Stimulated activated CD8-positive, alpha-beta memory T cell treated with anti-CD3 and anti-CD28 coated beads, Interleukin-7, amount 100 ng/mL, for 4 hours (primary cell): ENCODE data around the gene MRAP.
"Not testable (repeated sequence)": the region's sequence is repeated elsewhere in the genome, so short reads cannot be mapped to it uniquely, and the experiment has no call there.

Experiments used
- DNase-seq, 2 donors: peaks; one replicate each; pipeline ENCODE4 v3.0.0-alpha.2; 2020; ENCODE audit warnings: low read depth in 2 of 2

MRAP gene

DNA sequence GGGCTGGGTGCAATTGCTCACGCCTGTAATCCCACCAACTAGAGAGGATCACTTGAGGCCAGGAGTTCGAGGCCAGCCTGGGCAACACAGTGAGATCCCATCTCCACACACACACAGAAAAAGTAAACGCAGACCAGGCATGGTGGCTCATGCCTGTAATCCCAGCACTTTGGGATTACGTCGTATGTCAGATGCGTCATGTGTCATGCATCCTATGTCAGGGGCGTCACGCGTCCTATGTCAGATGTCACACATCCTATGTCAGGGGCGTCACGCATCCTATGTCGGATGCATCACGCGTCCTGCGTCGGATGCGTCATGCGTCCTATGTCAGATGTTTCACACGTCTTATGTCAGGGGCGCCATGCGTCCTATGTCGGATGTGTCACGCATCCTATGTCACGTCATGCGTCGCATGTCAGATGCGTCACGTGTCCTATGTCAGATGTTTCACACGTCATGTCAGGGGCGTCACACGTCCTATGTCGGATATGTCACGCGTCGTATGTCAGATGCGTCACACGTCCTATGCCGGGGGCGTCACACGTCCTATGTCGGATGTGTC lies 1.5 kb downstream of the MRAP start:
- DNase-seq: no peak

- no peak for DNase-seq
Measured at GRCh38 chr21:32301596-32301995, 2.9 kb downstream of the MRAP start.

GRCh38 chr21:32302560-32302959 lies 3.9 kb downstream of the MRAP start:
- no peak for DNase-seq

DNA sequence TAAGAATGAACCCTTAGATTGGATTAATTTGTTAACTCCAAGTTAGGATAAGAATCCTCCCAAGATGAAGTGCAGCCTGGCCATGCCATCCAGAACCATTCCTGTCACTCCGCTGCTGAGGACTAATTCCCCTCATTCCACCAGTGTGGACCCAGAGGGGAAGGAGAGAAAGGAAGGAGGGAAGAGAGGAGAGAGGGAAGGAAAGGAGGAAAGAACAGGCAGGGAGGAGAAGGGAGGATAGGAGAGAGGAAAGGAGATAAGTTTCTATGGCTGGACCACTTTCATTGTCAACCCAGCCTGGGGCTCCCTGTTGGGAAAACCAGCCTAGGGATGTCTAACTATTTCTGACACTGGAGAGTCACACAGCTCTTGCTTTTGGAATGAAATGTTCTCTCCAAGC lies 4.7 kb downstream of the MRAP start:
- DNase-seq: no peak

DNA sequence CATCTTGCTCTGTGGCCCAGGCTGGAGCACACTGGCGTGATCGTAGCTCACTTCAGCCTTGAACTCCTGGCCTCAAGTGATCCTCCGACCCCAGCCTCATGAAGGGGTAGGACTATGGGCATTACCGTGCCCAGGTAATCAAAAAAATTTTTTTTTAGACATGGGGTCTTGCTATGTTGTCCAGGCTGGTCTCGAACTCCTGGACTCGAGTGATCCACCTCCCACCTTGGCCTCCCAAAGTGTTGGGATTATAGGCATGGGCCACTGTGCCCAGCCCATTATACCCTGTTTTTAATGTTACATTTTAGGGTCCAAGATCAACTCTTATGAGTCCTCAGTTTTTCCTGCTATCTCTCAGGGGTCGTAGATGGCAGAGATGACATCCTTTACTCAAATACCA lies 6.3 kb downstream of the MRAP start:
- DNase-seq: no peak

DNA sequence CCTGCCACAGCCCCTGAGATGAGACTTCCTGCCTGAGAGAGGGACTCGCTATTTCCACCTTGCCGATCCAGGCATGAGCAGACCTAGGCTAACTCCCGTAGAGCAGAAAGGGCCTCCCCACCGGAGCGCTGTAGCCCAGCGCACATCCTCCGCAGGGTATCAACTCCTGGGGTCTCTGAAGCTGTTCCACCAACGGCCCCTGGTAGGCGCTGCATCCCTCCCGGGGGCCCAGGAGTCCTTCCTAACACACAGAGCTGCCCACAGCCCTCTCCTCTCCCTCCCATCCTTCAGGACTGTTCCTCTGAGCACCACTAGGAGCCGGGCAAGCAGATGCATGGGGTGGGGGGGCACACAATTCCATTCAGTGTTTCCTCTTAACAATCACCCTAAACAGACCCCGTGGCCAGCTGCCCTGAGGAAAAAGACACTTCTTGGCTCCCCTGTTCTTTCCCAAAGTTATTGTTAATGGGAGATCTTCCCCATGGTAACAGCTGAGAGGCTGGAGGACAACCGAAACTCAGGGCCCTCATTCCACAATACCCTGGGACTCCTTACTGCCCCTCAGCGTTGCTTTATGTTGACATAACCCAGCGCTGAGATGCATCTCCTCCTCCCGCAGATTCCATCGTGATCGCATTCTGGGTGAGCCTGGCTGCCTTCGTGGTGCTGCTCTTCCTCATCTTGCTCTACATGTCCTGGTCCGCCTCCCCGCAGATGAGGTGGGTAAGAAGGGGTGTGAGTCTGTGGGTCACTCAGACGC lies 7.5 kb downstream of the MRAP start:
- no peak for DNase-seq

DNA sequence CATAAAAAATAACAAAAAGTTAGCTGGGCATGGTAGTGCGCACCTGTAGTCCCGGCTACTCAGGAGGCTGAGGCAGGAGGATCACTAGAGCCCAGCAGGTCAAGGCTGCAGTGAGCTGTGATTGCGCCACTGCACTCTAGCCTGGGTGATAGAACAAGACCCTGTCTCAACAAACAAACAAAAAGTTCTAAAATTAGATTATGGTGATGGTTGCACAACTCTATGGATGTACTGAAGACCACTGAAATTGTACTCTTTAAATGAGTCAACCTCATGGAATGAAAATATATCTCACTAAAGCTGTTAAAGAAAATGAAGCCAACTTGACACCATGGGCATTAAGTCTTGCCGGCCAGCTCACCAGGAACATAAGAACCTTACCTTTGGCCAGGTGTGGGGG lies 9.1 kb downstream of the MRAP start:
- no peak for DNase-seq

DNA sequence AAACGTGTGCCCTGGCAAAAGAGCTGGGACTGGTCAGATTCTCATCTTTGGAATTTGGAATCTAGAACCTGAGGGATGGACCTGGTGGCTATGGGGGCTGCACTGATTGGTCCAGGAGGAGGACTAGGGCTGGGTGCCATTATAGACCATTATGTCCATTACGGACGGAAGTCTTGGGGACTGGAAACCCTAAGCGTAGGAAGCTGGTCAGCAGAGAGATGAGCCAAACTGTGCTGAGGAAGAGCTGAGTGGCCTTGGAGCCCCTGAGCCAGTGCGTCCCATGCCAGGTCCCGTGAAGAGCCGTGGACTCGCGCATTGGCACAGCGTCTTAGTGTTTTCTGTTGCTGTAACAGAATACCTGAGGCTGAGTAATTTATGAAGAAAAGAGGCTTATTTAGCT lies 10.0 kb downstream of the MRAP start:
- DNase-seq: no peak

- no peak for DNase-seq
Measured at GRCh38 chr21:32309906-32310460, 11.3 kb downstream of the MRAP start.

GRCh38 chr21:32310976-32311375 lies 12.3 kb downstream of the MRAP start:
- DNase-seq: not testable (repeated sequence)

DNA sequence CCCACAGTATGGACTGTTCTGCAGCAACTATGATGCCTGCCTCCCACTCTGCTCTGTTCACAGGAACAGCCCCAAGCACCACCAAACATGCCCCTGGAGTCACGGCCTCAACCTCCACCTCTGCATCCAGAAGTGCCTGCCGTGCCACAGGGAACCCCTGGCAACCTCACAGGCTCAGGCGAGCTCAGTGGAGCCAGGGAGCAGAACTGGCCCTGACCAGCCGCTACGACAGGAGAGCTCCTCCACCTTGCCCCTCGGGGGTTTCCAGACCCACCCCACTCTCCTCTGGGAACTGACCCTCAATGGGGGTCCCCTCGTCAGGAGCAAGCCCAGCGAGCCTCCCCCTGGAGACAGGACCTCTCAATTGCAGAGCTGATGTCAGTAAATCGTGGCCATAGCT lies 13.0 kb downstream of the MRAP start:
- DNase-seq: no peak

DNA sequence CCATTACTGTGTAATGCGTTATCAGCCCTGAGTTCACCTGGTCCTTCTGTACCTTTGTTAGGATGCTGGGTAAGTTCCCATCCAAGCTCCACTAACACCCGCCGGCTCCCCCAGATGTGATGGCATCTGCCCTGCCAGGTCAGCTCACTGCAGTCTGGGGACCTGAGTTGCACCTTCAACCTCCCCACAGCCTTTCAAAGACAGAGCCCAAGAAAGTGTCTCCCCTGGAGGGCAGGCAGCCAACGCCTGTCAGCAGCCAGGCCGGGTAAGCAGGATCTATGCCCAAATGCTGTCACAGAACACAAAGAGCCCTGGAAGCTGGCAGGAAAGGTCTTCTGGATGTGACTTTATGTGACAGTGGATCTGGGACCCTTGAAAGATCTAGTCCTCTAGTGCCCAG lies 13.7 kb downstream of the MRAP start:
- no peak for DNase-seq

GRCh38 chr21:32312976-32313375 lies 14.3 kb downstream of the MRAP start:
- DNase-seq: no peak

DNA sequence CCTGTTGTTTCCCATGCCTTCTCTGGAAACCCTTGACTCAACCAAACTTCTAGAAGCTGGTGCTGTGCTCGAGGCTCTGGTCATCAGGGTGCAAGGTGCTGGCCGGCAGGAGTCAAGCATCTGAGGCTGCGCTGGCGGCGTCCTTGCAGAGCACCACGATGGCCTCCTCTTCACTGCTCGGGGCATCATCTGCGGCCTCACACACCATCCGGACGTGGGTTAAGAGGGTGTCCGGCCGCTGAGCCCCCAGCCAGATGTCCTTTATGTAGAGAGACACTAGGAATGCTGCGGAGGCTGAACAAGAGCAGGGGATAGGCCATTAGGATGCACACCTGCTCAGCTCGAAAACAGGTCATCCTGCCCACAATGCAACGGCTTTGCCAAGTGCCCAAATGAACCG lies 16.2 kb downstream of the MRAP start:
- DNase-seq: no peak

DNA sequence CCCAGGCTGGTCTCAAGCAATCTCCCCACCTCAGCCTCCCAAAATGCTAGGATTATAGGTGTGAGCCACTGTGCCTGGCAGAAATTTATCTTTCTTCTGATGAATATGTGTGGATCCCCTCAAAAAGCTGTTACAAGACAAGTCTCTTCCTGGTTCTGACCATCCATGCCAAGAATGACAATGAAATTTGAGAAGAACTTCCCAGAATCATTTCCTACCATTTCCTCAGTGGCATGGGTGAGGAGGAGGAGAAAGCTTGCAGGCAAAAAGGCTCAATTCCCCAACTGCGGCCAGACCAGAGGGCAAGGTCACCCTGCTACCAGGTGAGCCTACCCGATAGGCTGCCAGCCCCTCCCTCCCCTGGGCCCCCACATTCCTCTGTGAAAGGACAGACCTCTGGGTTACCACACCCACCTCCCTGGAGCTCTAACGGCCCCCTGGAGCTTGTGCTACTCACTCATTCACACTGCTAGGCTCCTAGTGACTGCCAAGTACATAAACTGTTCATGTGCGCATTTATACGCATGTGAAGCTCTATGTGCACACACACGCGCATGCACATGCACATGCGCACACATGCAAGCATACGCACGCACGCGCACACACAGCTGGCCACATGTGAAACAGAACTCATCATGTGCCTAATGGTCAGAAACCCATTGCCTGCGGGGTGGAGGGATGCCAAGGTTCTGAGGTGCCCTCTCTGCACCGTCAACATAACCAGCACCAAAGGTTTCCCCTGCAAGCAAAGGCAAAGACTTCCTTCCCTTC lies 17.0 kb downstream of the MRAP start:
- DNase-seq: no peak

DNA sequence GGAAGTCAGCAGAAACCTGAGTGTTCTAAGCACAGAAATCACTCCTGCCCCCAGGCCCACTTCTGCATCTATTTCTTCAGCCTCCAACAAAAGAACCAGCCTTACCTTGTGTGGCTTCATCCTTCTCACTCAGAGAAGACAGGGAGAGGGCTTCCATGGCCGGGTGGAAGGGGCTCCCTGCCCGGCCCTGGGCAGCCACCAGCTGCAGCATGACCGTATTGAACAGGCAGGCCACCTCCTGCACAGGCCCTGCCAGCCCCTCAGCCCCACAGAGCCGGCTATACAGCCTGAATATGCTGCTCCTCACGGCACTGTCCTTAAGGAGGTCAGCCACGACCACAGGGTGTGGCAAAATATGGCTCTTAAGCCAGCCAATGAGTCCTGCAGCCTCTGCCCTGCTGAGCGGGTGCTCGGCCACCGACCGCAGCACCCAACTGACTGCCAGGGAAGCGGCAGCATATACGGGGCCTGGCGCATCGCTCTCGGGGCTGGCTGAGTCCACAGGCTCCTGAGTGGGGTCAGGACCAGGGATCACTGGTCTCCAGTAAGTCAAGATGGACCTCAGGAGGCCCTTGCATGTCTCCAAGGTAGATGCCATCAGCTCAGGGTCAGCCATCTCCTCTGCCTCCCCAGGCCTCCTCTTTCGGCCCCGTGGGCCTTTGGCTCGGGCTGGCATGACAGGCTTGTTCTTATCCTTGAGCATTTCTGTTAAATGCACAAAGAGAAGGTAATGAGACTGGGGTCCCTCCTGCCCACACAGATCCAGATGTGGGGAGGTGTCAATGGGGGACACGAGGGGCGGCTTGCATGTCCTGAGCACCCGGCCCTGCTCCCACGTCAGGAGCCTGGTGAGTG lies 17.9 kb downstream of the MRAP start:
- DNase-seq: no peak

- no peak for DNase-seq
Measured at GRCh38 chr21:32317726-32318125, 19.1 kb downstream of the MRAP start.

- no peak for DNase-seq
Measured at GRCh38 chr21:32319012-32319411, 20.4 kb downstream of the MRAP start.

DNA sequence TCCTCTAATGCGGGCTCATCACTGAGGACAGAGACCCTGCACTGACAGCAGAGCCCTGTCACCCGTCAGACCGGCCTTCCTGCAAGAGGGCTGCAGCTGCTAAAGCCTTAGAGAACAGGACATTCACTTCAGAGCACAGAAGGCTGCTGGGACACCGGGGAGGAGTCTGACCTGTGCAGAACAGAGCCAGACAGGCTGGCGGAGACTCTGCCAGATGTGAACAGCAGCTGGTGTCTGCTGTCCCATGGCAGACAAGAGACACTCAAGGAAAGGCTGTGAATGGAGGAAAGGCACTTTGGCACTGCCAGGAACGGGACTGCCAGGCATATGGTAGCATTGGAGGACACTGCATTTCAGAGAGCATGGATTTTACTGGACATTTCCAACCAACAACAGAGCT lies 21.4 kb downstream of the MRAP start:
- DNase-seq: no peak

GRCh38 chr21:32320726-32321125 lies 22.1 kb downstream of the MRAP start:
- no peak for DNase-seq

GRCh38 chr21:32321480-32321879 lies 22.8 kb downstream of the MRAP start:
- no peak for DNase-seq

GRCh38 chr21:32322103-32322502 lies 23.4 kb downstream of the MRAP start:
- DNase-seq: no peak
